ENCODE data around the gene CPM. TPM values are rescaled to one million over a fixed set of nuclear protein-coding genes. Genes with fewer than 3 reads are reported as not detected.

CPM gene
- total and polyA plus RNA-seq, 2 donors (not counting 3 experiments of a cell fraction or from before 2014, with no cell fraction given): not detected

GRCh38 chr12:68870443-68870842, 62.5 kb downstream of the CPM start:
- no TSS peak for BruUV-seq (replicated peaks)
- intact Hi-C loops (cut with micrococcal nuclease): no loop called here
- POLR2A ChIA-PET: no interaction called here
- Histone ChIP-seq H3K4me2 (ENCODE audit: insufficient read depth, low read length) (no peak overlapping the region), H3K9ac (replicated peaks; ENCODE audit: extremely low read depth, insufficient read depth, low read length) (no peak overlapping the region), H4K20me1 (replicated peaks; ENCODE audit: control insufficient read depth, extremely low read depth, insufficient read depth, low read length) (no peaks in the 10 kb centered on the region), H3K9me1 (replicated peaks; ENCODE audit: control insufficient read depth, extremely low read depth, insufficient read depth, low read length) (no peaks in the 10 kb centered on the region), H3K36me3 (ENCODE audit: control insufficient read depth in 2 of 2, extremely low read depth in 1 of 2, insufficient read depth in 2 of 2, low read length in 2 of 2) (no peaks in the 10 kb centered on the region), H3K9me3 (replicated peaks; ENCODE audit: control insufficient read depth, insufficient read depth, low read length) (no peaks in the 10 kb centered on the region), H2AFZ (ENCODE audit: low read depth, low read length) (no peak overlapping the region), H3K79me2 (ENCODE audit: control insufficient read depth, insufficient read depth, low read length) (no peaks in the 10 kb centered on the region), H3K4me3 (replicated peaks in 1 of 3; ENCODE audit: insufficient read depth in 1 of 3, low read depth in 1 of 3, low read length in 3 of 3) (no peak overlapping the region), H3K4me1 (ENCODE audit: control insufficient read depth, extremely low read depth, insufficient read depth, low read length) (no peaks in the 10 kb centered on the region), H3K27me3 (ENCODE audit: control insufficient read depth in 2 of 2, insufficient read depth in 2 of 2, low read length in 2 of 2) (peaks cover 19 to 22% of the 10 kb centered on the region in 2 experiments), H3K27ac (ENCODE audit: insufficient read depth, low read depth, low read length) (no peak overlapping the region)
- no peak for TF ChIP-seq GATA2 (IDR thresholded peaks at IDR 0.05; ENCODE audit: insufficient read depth, insufficient read length, low read depth, low read length)
- no peak for FAIRE-seq
- no peak for DNase-seq (ENCODE audit: low read depth, low spot score)
- CTCF ChIA-PET: interaction anchor here (1.0 kb wide), 1 partner anchor 201 kb away, joined by 3 read pairs; no protein-coding TSS in a partner anchor
- dilution Hi-C loops (cut with MboI; ENCODE audit: extremely low pct_ligation_motif_present, low sequenced_read_pairs): no loop called here

GRCh38 chr12:68870011-68870410, 63.0 kb downstream of the CPM start:
- Histone ChIP-seq H3K9ac (replicated peaks; ENCODE audit: extremely low read depth, insufficient read depth, low read length) (no peak overlapping the region), H3K27ac (ENCODE audit: insufficient read depth, low read depth, low read length) (no peak overlapping the region), H2AFZ (ENCODE audit: low read depth, low read length) (no peak overlapping the region), H3K36me3 (ENCODE audit: control insufficient read depth in 2 of 2, extremely low read depth in 1 of 2, insufficient read depth in 2 of 2, low read length in 2 of 2) (no peaks in the 10 kb centered on the region), H3K27me3 (ENCODE audit: control insufficient read depth in 2 of 2, insufficient read depth in 2 of 2, low read length in 2 of 2) (peaks cover 19 to 22% of the 10 kb centered on the region in 2 experiments), H3K9me3 (replicated peaks; ENCODE audit: control insufficient read depth, insufficient read depth, low read length) (no peaks in the 10 kb centered on the region), H4K20me1 (replicated peaks; ENCODE audit: control insufficient read depth, extremely low read depth, insufficient read depth, low read length) (no peaks in the 10 kb centered on the region), H3K4me3 (replicated peaks in 1 of 3; ENCODE audit: insufficient read depth in 1 of 3, low read depth in 1 of 3, low read length in 3 of 3) (no peak overlapping the region), H3K9me1 (replicated peaks; ENCODE audit: control insufficient read depth, extremely low read depth, insufficient read depth, low read length) (no peaks in the 10 kb centered on the region), H3K4me2 (ENCODE audit: insufficient read depth, low read length) (no peak overlapping the region), H3K79me2 (ENCODE audit: control insufficient read depth, insufficient read depth, low read length) (no peaks in the 10 kb centered on the region), H3K4me1 (ENCODE audit: control insufficient read depth, extremely low read depth, insufficient read depth, low read length) (no peaks in the 10 kb centered on the region)
- intact Hi-C loops (cut with micrococcal nuclease) (no loop called here), dilution Hi-C loops (cut with MboI; ENCODE audit: extremely low pct_ligation_motif_present, low sequenced_read_pairs) (no loop called here)
- no peak for FAIRE-seq
- BruUV-seq (replicated peaks): no TSS peak
- ChIA-PET POLR2A (no interaction called here), CTCF (no interaction called here)
- DNase-seq (ENCODE audit: low read depth, low spot score): no peak
- TF ChIP-seq JUN (IDR thresholded peaks at IDR 0.05; ENCODE audit: borderline replicate concordance, insufficient read depth, insufficient read length, low read depth): no peak
- TF ChIP-seq EZH2 (IDR thresholded peaks at IDR 0.05; ENCODE audit: borderline replicate concordance, low read depth, low read length, severe bottlenecking): no peak
- no peak for TF ChIP-seq POLR2AphosphoS5 (IDR thresholded peaks at IDR 0.05; ENCODE audit: insufficient read depth, low read depth, low read length)
- no peak for TF ChIP-seq FOS (IDR thresholded peaks at IDR 0.05; ENCODE audit: borderline replicate concordance, insufficient read depth, low read length)
- no peak for TF ChIP-seq POLR2A (IDR thresholded peaks at IDR 0.05; ENCODE audit: low read depth, low read length)
- no peak for TF ChIP-seq MYC (IDR thresholded peaks at IDR 0.05; ENCODE audit: low read depth, low read length)
- no peak for TF ChIP-seq GATA2 (IDR thresholded peaks at IDR 0.05; ENCODE audit: insufficient read depth, insufficient read length, low read depth, low read length)
- TF ChIP-seq MAX (IDR thresholded peaks at IDR 0.05; ENCODE audit: insufficient read depth, insufficient read length): no peak
- no peak for TF ChIP-seq CTCF (IDR thresholded peaks at IDR 0.05; ENCODE audit: extremely low read depth in 1 of 2, insufficient read depth in 1 of 2, low read depth in 1 of 2, low read length in 2 of 2)
